Neural progenitor cell (in vitro differentiated cells): ENCODE data around the gene ZC3H13.

Source experiments
- CTCF ChIP-seq: fragments of 200-600 bp; sonication (generic); IDR thresholded peaks from 2 replicates; pipeline ENCODE4 v1.5.1; 2017; ENCODE audit warnings: antibody characterized with exemption, mild to moderate bottlenecking
- EZH2 ChIP-seq: fragments of 200-600 bp; sonication (generic); IDR thresholded peaks from 2 replicates; pipeline ENCODE4 v1.6.1; 2017; ENCODE audit warnings: antibody characterized with exemption, mild to moderate bottlenecking, moderate library complexity
- EZH2phosphoT487 ChIP-seq: fragments of 200-600 bp; sonication (generic); IDR thresholded peaks from 2 replicates; pipeline ENCODE4 v1.6.1; 2017; ENCODE audit warnings: antibody characterized with exemption

- TF ChIP-seq CTCF, result no peak
- no peak for TF ChIP-seq EZH2phosphoT487
- no peak for TF ChIP-seq EZH2
Measured at GRCh38 chr13:46050771-46051170, 1.8 kb downstream of the ZC3H13 start.
